Lower lobe of right lung (tissue), 2 donors: ENCODE data around the gene C5orf22. TPM values are rescaled to one million over a fixed set of nuclear protein-coding genes. Genes with fewer than 3 reads are reported as not detected.

ENCODE experiments used
- ATAC-seq, 2 donors: fragments of 200-7000 bp; cut with Tn5 transposase; one replicate each; pipeline ENCODE4 v1.9.1; 2020 to 2022; ENCODE audit warnings: mild to moderate bottlenecking in 2 of 2, moderate library complexity in 2 of 2
- DNase-seq: peaks from one replicate; pipeline ENCODE4 v3.0.0-alpha.2; 2020
- H3K27ac ChIP-seq: fragments of 200-600 bp; one replicate; pipeline ENCODE4 v1.8.0; 2022
- H3K27me3 ChIP-seq: fragments of 200-600 bp; one replicate; pipeline ENCODE4 v1.8.0; 2022; ENCODE audit warnings: low read depth
- H3K36me3 ChIP-seq: fragments of 200-600 bp; one replicate; pipeline ENCODE4 v1.8.0; 2022; ENCODE audit warnings: mild to moderate bottlenecking
- H3K4me1 ChIP-seq: fragments of 200-600 bp; one replicate; pipeline ENCODE4 v1.8.0; 2022
- H3K4me3 ChIP-seq: fragments of 200-600 bp; one replicate; pipeline ENCODE4 v1.8.0; 2022; ENCODE audit warnings: mild to moderate bottlenecking
- H3K9me3 ChIP-seq: fragments of 200-600 bp; one replicate; pipeline ENCODE4 v1.8.0; 2022
- intact Hi-C: fragments of 100-400 bp; cut with DNase I; formaldehyde crosslinking; loops from one replicate; pipeline ENCODE4 v1.11.0; 2022
- total RNA-seq: library from RNA; stranded (reverse); fragmentation: NEBNext Ultra II Directional; extraction: Animal tissue kit (Norgen Biotek cat#: 25700); gene quantifications from one replicate; pipeline ENCODE4 v1.2.1, GENCODE V29; 2021
- TF ChIP-seq, protein P1 (sequence below): fragments of 200-600 bp; IDR thresholded peaks from one replicate; pipeline ENCODE4 v1.8.0; 2022; ENCODE audit warnings: antibody characterized with exemption, mild to moderate bottlenecking
- donor health status: DM: no; HTN: yes; CAD: no; lungs with severe emphysema.

Gene C5orf22
- total RNA-seq, 1 donor from 2014 or later = 20.8 TPM

DNA sequence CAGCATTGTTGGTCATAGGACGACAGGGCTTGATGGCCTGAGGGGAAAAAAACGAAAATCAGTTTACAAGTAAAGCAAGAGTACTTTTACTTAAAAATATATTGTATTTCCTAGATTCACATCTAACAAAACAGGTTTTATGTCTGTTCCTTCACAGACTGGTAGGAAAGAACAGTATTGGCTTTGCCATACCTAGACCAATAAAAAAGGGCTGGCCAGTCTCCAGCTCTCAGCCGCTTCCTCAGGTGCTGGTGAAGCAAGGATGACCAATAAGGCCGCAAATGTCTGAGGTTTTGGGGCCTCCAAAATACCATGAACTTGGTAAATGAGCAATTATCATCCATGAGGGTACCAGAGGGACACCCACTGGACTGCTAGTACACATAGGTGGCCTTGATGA lies 36.8 kb upstream of the C5orf22 start:
- TF ChIP-seq, protein P1, sequence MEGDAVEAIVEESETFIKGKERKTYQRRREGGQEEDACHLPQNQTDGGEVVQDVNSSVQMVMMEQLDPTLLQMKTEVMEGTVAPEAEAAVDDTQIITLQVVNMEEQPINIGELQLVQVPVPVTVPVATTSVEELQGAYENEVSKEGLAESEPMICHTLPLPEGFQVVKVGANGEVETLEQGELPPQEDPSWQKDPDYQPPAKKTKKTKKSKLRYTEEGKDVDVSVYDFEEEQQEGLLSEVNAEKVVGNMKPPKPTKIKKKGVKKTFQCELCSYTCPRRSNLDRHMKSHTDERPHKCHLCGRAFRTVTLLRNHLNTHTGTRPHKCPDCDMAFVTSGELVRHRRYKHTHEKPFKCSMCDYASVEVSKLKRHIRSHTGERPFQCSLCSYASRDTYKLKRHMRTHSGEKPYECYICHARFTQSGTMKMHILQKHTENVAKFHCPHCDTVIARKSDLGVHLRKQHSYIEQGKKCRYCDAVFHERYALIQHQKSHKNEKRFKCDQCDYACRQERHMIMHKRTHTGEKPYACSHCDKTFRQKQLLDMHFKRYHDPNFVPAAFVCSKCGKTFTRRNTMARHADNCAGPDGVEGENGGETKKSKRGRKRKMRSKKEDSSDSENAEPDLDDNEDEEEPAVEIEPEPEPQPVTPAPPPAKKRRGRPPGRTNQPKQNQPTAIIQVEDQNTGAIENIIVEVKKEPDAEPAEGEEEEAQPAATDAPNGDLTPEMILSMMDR = no peak
- H3K4me1 ChIP-seq = no peaks in the 10 kb centered on the region
- no peak for ATAC-seq
- H3K36me3 ChIP-seq = peaks cover 93% of the 10 kb centered on the region
- no peak for DNase-seq
- H3K27me3 ChIP-seq = no peaks in the 10 kb centered on the region
- no peaks in the 10 kb centered on the region for H3K9me3 ChIP-seq
- intact Hi-C loops = no loop called here
- no peak overlapping the region for H3K4me3 ChIP-seq
- H3K27ac ChIP-seq = no peak overlapping the region

DNA sequence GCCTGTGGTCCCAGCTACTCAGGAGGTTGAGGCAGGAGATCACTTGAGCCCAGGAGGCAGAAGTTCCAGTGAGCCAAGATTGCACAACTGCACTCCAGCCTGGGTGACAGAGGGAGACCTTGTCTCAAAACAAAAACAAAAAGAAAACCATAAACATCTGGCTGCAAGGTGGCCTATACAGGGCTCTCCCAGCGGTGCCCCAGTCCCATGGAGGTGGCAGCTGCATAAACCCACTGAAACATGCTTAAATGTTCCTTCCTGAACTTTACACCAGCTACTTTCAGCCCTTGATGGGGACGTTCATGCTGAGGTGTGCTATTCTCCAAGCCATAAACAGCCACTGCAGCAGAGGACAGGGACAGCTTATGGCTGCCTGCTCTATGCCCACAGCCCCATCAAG lies 35.8 kb upstream of the C5orf22 start:
- Histone ChIP-seq H3K4me3 (no peak overlapping the region), H3K27ac (no peak overlapping the region), H3K9me3 (no peaks in the 10 kb centered on the region), H3K4me1 (no peaks in the 10 kb centered on the region), H3K36me3 (peaks cover 96% of the 10 kb centered on the region), H3K27me3 (no peaks in the 10 kb centered on the region)
- TF ChIP-seq, protein P1 = no peak
- intact Hi-C loops = no loop called here
- ATAC-seq (no peak), DNase-seq (no peak)

DNA sequence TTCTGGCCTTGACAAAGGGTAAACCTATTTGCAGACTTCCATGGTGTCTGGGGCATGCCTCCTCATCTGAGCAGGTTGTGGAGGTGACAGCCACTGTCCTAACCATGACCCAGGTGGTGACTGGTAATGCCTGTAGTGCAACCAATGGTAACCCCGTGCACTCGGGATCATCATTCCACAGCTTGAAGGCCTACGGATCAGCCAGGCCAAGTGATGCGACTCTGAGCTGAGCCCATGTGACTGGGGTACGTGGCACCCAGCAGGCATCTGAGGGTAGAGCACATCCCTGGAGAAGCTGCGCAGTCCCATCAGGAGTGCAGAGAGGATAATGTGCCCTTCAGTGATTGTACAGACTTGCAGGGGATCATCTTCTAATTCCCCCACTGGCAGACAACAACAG lies 35.2 kb upstream of the C5orf22 start:
- Histone ChIP-seq H3K27me3 (no peaks in the 10 kb centered on the region), H3K36me3 (peaks cover 96% of the 10 kb centered on the region), H3K9me3 (no peaks in the 10 kb centered on the region), H3K27ac (no peak overlapping the region), H3K4me3 (no peak overlapping the region), H3K4me1 (no peaks in the 10 kb centered on the region)
- intact Hi-C loops = no loop called here
- DNase-seq (no peak), ATAC-seq (no peak)
- TF ChIP-seq, protein P1 = no peak

DNA sequence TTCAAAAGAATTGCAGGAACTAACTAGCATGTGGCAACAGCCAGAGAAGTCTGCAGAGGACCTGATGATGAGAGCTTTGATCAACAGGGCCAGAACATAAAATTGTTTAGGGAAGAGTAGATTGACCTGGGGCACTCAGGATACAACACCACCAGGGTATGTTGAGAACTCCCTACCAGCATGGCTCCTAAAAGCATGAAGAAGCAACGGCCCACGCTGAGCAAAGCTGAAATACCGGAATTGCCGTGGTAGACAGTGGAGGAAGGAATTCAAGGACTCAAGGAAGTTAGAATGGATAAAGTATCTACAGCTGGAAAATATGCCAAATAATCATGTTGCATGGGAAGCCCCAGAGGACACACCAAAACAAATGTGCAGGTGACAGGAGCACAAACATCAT lies 31.8 kb upstream of the C5orf22 start:
- DNase-seq (no peak), ATAC-seq (no peak)
- H3K9me3 ChIP-seq = no peaks in the 10 kb centered on the region
- H3K27ac ChIP-seq = no peak overlapping the region
- TF ChIP-seq, protein P1 = no peak
- intact Hi-C loops = no loop called here
- no peaks in the 10 kb centered on the region for H3K4me1 ChIP-seq
- H3K4me3 ChIP-seq = no peak overlapping the region
- H3K36me3 ChIP-seq = peaks cover 99% of the 10 kb centered on the region
- H3K27me3 ChIP-seq = no peaks in the 10 kb centered on the region

DNA sequence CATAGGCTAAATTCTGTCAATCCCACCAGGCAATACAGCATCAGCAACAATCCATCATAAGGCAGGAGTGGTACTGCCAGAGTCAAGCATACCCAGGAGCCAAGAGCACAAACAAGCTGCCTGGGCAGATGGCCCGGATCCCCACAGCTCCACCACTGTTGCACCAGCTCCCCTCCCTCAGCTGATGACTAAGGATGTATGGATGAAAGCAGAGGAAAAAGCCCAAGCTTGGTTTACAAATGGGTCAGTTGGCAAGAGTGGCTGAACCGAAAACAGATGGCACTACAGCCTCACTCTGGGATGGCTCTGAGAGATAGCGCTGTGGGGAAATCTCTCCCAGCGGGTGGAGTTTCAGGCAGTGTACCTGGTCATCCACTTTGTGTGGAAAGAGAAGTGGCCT lies 29.6 kb upstream of the C5orf22 start:
- H3K36me3 ChIP-seq = peaks cover 99% of the 10 kb centered on the region
- DNase-seq = no peak
- no peak overlapping the region for H3K4me3 ChIP-seq
- H3K27me3 ChIP-seq = no peaks in the 10 kb centered on the region
- no peak for ATAC-seq
- no peak overlapping the region for H3K27ac ChIP-seq
- TF ChIP-seq, protein P1 = no peak
- no peaks in the 10 kb centered on the region for H3K9me3 ChIP-seq
- H3K4me1 ChIP-seq = no peaks in the 10 kb centered on the region
- intact Hi-C loops = no loop called here

DNA sequence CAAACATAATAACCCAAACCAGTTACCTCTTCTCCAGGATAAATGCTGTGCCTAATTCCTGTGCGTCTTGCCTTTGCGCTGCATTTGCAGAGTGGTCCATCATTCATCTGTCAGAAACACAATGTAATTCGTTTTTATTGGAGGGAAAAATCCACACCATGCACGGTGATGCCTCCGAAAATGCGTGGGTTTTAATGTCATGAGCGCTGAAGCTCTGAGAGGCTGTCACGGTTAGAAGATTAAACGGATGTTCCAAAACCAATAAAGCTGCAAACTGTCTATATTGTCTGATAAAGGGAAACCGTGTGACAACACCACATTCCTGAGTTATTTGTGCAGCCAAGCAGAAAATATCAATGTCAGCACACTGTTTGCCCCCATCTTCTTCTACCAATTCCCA lies 27.6 kb upstream of the C5orf22 start:
- Histone ChIP-seq H3K27me3 (no peaks in the 10 kb centered on the region), H3K4me1 (no peaks in the 10 kb centered on the region), H3K9me3 (no peaks in the 10 kb centered on the region), H3K36me3 (peaks cover 99% of the 10 kb centered on the region), H3K4me3 (no peak overlapping the region), H3K27ac (no peak overlapping the region)
- TF ChIP-seq, protein P1 = no peak
- DNase-seq (no peak), ATAC-seq (no peak)
- intact Hi-C loops = no loop called here
